OCI-LY7 (cell line): Measurements from ENCODE around the gene SLC2A4.

ENCODE experiments used
- EZH2phosphoT487 ChIP-seq: fragments of 200-600 bp; sonication (generic); IDR thresholded peaks from 2 replicates; pipeline ENCODE4 v1.6.1; 2018; ENCODE audit warnings: low read depth, borderline replicate concordance, mild to moderate bottlenecking, mixed run types, antibody characterized with exemption, low read length, moderate library complexity, mixed read lengths
- TF ChIP-seq, protein P1 (sequence below): fragments of 200-600 bp; sonication (generic); conservative IDR thresholded peaks from 2 replicates; pipeline ENCODE4 v1.5.1; 2014; ENCODE audit warnings: mild to moderate bottlenecking, antibody characterized with exemption, low read length, moderate library complexity, mixed read lengths

DNA sequence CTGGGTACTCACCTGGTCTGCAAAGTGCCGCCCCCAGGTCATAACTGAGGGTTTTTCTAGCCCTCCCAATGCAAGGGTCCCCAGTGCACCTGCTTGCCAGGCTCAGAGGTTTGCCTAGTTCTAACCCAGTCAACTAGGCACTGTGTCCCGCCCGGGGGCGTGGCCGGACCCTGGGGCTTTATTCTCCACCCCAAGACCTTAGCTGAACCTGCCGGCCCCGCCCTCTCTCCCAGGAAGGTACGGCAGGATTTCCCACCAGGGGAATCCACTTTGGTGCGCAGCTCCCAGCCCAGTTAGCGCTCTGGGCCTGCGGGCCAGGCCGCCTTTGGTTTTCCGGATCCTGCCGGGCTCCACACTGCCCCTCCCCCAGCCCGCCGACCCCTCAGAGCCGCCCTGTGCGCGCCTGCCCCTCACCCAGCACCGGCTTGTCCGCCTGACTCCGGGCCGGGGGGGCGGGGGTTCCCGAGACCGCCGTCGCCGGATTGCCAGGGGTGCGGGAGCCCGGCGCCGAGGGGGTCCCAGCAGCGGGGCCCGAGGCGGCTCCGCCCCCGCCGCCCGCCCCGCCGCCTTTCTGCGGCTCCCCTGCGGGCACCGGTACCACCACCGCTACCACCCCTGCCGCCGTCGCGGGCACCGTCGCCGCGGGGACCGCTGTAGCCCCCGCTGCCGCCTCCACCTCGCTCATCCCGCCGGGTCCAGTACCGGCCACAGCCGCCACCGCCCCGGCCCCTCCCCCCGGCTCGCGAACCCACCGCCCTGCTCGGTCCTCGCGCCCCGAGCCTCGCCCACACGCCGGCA, 12.5 kb downstream of the SLC2A4 start:
- TF ChIP-seq, protein P1, sequence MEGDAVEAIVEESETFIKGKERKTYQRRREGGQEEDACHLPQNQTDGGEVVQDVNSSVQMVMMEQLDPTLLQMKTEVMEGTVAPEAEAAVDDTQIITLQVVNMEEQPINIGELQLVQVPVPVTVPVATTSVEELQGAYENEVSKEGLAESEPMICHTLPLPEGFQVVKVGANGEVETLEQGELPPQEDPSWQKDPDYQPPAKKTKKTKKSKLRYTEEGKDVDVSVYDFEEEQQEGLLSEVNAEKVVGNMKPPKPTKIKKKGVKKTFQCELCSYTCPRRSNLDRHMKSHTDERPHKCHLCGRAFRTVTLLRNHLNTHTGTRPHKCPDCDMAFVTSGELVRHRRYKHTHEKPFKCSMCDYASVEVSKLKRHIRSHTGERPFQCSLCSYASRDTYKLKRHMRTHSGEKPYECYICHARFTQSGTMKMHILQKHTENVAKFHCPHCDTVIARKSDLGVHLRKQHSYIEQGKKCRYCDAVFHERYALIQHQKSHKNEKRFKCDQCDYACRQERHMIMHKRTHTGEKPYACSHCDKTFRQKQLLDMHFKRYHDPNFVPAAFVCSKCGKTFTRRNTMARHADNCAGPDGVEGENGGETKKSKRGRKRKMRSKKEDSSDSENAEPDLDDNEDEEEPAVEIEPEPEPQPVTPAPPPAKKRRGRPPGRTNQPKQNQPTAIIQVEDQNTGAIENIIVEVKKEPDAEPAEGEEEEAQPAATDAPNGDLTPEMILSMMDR, result no peak
- no peak for TF ChIP-seq EZH2phosphoT487
